Naive thymus-derived CD8-positive, alpha-beta T cell (primary cell): ENCODE measurements around the gene GRM5. TPM values are rescaled to one million over a fixed set of nuclear protein-coding genes. Genes with fewer than 3 reads are reported as not detected.
A peak's percentile ranks its signal among the peaks of the same experiment; 100 is the strongest.
"Not testable (repeated sequence)": the region's sequence is repeated elsewhere in the genome, so short reads cannot be mapped to it uniquely, and the experiment has no call there.

ENCODE experiments used
- ATAC-seq, 2 donors: fragments of 150-1000 bp; cut with Tn5 transposase in 1 of 2; sonication (Bioruptor Pico), chemical (Tn5 transposase) in 1 of 2; 1 replicate in 1 of 2; 2 replicates in 1 of 2; pipeline ENCODE4 v1.10.0; 2021; ENCODE audit warnings: mild to moderate bottlenecking in 2 of 2, moderate library complexity in 2 of 2
- POLR2A ChIA-PET: fragments of 350-600 bp; sonication (Branson Sonifier 250); formaldehyde crosslinking; loops from one replicate; lab custom pipeline; 2021; ENCODE audit warnings: antibody characterized with exemption; lab: Charles Lee
- DNase-seq, 10 donors: peaks; one replicate each; pipeline versions ENCODE4 v3.0.0 to v3.0.0-alpha.2; 2020 to 2022
- H3K27ac Mint-ChIP-seq, 10 donors: one replicate each; pipeline ENCODE4 v1.8.0; 2020 to 2022; ENCODE audit warnings: mild to moderate bottlenecking in 10 of 10, mixed read lengths in 10 of 10, moderate library complexity in 4 of 10, inconsistent platforms in 1 of 10
- H3K27me3 Mint-ChIP-seq, 5 donors: one replicate each; pipeline ENCODE4 v1.8.0; 2021 to 2022; ENCODE audit warnings: mixed read lengths in 5 of 5
- H3K36me3 Mint-ChIP-seq, 3 donors: one replicate each; pipeline ENCODE4 v1.8.0; 2020 to 2022; ENCODE audit warnings: mixed read lengths in 3 of 3, mild to moderate bottlenecking in 2 of 3, inconsistent platforms in 1 of 3
- H3K4me1 Mint-ChIP-seq, 4 donors: one replicate each; pipeline ENCODE4 v1.8.0; 2021 to 2022; ENCODE audit warnings: mixed read lengths in 4 of 4
- H3K4me3 Mint-ChIP-seq, 10 donors: one replicate each; pipeline ENCODE4 v1.8.0; 2020 to 2022; ENCODE audit warnings: mild to moderate bottlenecking in 10 of 10, mixed read lengths in 10 of 10, moderate library complexity in 6 of 10, inconsistent platforms in 1 of 10
- H3K9me3 Mint-ChIP-seq, 9 donors: one replicate each; pipeline ENCODE4 v1.8.0; 2020 to 2022; ENCODE audit warnings: mixed read lengths in 9 of 9, mild to moderate bottlenecking in 3 of 9, inconsistent platforms in 1 of 9, moderate library complexity in 1 of 9
- polyA plus RNA-seq, 3 donors: library from polyadenylated mRNA; unstranded; fragments of 300-500 nt; fragmentation: Illumina TruSeq; gene quantifications; one replicate each; pipeline ENCODE4 v1.2.3, GENCODE V29; 2021
- total RNA-seq, 8 experiments: library from RNA in 2 of 8; stranded (reverse) in 2 of 8; gene quantifications; one replicate each; pipeline ENCODE4 v1.2.3 and lab custom pipeline; 2021 to 2026

GRM5 gene
- total and polyA plus RNA-seq, 5 experiments from 2014 or later, result not detected

GRCh38 chr11:88851547-88851946, 214.2 kb downstream of the GRM5 start:
- DNase-seq, H3K9me3 Mint-ChIP-seq, H3K27ac Mint-ChIP-seq, H3K36me3 Mint-ChIP-seq, POLR2A ChIA-PET, H3K4me1 Mint-ChIP-seq, H3K4me3 Mint-ChIP-seq, ATAC-seq, H3K27me3 Mint-ChIP-seq: not testable (repeated sequence)

GRCh38 chr11:88849773-88850172, 216.0 kb downstream of the GRM5 start:
- H3K36me3 Mint-ChIP-seq, DNase-seq, H3K27me3 Mint-ChIP-seq, H3K27ac Mint-ChIP-seq, H3K4me3 Mint-ChIP-seq, ATAC-seq, H3K9me3 Mint-ChIP-seq, POLR2A ChIA-PET: not testable (repeated sequence)
- H3K4me1 Mint-ChIP-seq, result peaks cover 4 to 18% (median 10%) of the 10 kb centered on the region in 4 donors

GRCh38 chr11:88849368-88849767, 216.4 kb downstream of the GRM5 start:
- POLR2A ChIA-PET, result no interaction called here
- Mint-ChIP-seq H3K36me3 (no peaks in the 10 kb centered on the region), H3K9me3 (peaks cover 0 to 7% (median 0%) of the 10 kb centered on the region in 9 donors), H3K27me3 (no peaks in the 10 kb centered on the region), H3K4me1 (peaks cover 8 to 22% (median 14%) of the 10 kb centered on the region in 4 donors), H3K27ac (no peak overlapping the region), H3K4me3 (no peak overlapping the region)
- DNase-seq (no peak), ATAC-seq (no peak)

GRCh38 chr11:88846266-88846665, 219.5 kb downstream of the GRM5 start:
- H3K27me3 Mint-ChIP-seq, POLR2A ChIA-PET, DNase-seq, ATAC-seq, H3K36me3 Mint-ChIP-seq, H3K27ac Mint-ChIP-seq: not testable (repeated sequence)
- H3K4me1 Mint-ChIP-seq, result peaks cover 23 to 46% (median 43%) of the 10 kb centered on the region in 4 donors
- peaks cover 0 to 12% (median 4%) of the 10 kb centered on the region in 9 donors for H3K9me3 Mint-ChIP-seq
- peak overlapping the region in 3 of 10 donors; percentile 12 to 37 (median 13) for H3K4me3 Mint-ChIP-seq

- ATAC-seq, result peak; percentile 39 to 50
- Mint-ChIP-seq H3K27ac (peak overlapping the region; percentile 71 to 96 (median 88)), H3K4me3 (peak overlapping the region; percentile 40 to 77 (median 65)), H3K4me1 (peaks cover 28 to 57% (median 51%) of the 10 kb centered on the region in 4 donors), H3K9me3 (peaks cover 0 to 13% (median 4%) of the 10 kb centered on the region in 9 donors)
- H3K36me3 Mint-ChIP-seq, POLR2A ChIA-PET, H3K27me3 Mint-ChIP-seq: not testable (repeated sequence)
- peak in 7 of 10 donors; percentile 16 to 78 (median 64) for DNase-seq
Measured at GRCh38 chr11:88844941-88845340, 220.8 kb downstream of the GRM5 start.

GRCh38 chr11:88843766-88844426, 221.9 kb downstream of the GRM5 start:
- H3K4me1 Mint-ChIP-seq, result peaks cover 28 to 59% (median 52%) of the 10 kb centered on the region in 4 donors
- POLR2A ChIA-PET, result interaction anchor here (1.2 kb wide), 1 partner anchor 39 kb away, joined by 3 read pairs; no protein-coding TSS in a partner anchor
- peaks cover 0 to 13% (median 4%) of the 10 kb centered on the region in 9 donors for H3K9me3 Mint-ChIP-seq
- ATAC-seq, result peak; percentile 95
- H3K4me3 Mint-ChIP-seq, result peak overlapping the region in 9 of 10 donors; percentile 43 to 77 (median 59)
- peak in 8 of 10 donors; percentile 26 to 87 (median 66) for DNase-seq
- H3K36me3 Mint-ChIP-seq, H3K27me3 Mint-ChIP-seq: not testable (repeated sequence)
- H3K27ac Mint-ChIP-seq, result peak overlapping the region; percentile 71 to 96 (median 88)

GRCh38 chr11:88838139-88838538, 227.6 kb downstream of the GRM5 start:
- H3K36me3 Mint-ChIP-seq, H3K4me3 Mint-ChIP-seq, ATAC-seq, H3K27ac Mint-ChIP-seq, POLR2A ChIA-PET, H3K27me3 Mint-ChIP-seq, DNase-seq: not testable (repeated sequence)
- peaks cover 0 to 13% (median 0%) of the 10 kb centered on the region in 9 donors for H3K9me3 Mint-ChIP-seq
- peaks cover 23 to 52% (median 34%) of the 10 kb centered on the region in 4 donors for H3K4me1 Mint-ChIP-seq

GRCh38 chr11:88835709-88836108, 230.1 kb downstream of the GRM5 start:
- ATAC-seq, result peak in 1 of 2 donors; percentile 36
- DNase-seq, result peak in 1 of 10 donors; percentile 4
- Mint-ChIP-seq H3K4me1 (peaks cover 11 to 28% (median 17%) of the 10 kb centered on the region in 4 donors), H3K27ac (peak overlapping the region in 1 of 10 donors; percentile 5), H3K4me3 (peak overlapping the region in 3 of 10 donors; percentile 5 to 67 (median 60))
- H3K36me3 Mint-ChIP-seq, H3K9me3 Mint-ChIP-seq, H3K27me3 Mint-ChIP-seq: not testable (repeated sequence)
- POLR2A ChIA-PET, result interaction anchor here (0.6 to 1.1 kb wide), 2 partner anchors 10 to 20 kb away, joined by 3 read pairs; no protein-coding TSS in a partner anchor

- H3K27ac Mint-ChIP-seq, result peak overlapping the region in 2 of 10 donors; percentile 32 to 48
- no peak for DNase-seq
- H3K4me1 Mint-ChIP-seq, result peaks cover 11 to 18% (median 13%) of the 10 kb centered on the region in 4 donors
- ATAC-seq, result no peak
- H3K27me3 Mint-ChIP-seq, result no peaks in the 10 kb centered on the region
- peaks cover 0 to 3% (median 0%) of the 10 kb centered on the region in 9 donors for H3K9me3 Mint-ChIP-seq
- H3K36me3 Mint-ChIP-seq, result peaks cover 0 to 5% (median 2%) of the 10 kb centered on the region in 3 donors
- POLR2A ChIA-PET, result no interaction called here
- no peak overlapping the region for H3K4me3 Mint-ChIP-seq
Measured at GRCh38 chr11:88831303-88831890, 234.4 kb downstream of the GRM5 start.

GRCh38 chr11:88827018-88827676, 238.6 kb downstream of the GRM5 start:
- no peak for ATAC-seq
- no peak for DNase-seq
- Mint-ChIP-seq H3K4me3 (no peak overlapping the region), H3K4me1 (peaks cover 0 to 8% (median under 1%) of the 10 kb centered on the region in 4 donors), H3K27ac (no peak overlapping the region), H3K27me3 (no peaks in the 10 kb centered on the region), H3K9me3 (peaks cover 0 to 3% (median 0%) of the 10 kb centered on the region in 9 donors), H3K36me3 (peaks cover 0 to 5% (median 2%) of the 10 kb centered on the region in 3 donors)
- POLR2A ChIA-PET, result no interaction called here

- DNase-seq (no peak), ATAC-seq (no peak)
- H3K27ac Mint-ChIP-seq, result no peak overlapping the region
- POLR2A ChIA-PET, result no interaction called here
- H3K4me3 Mint-ChIP-seq, result no peak overlapping the region
- peaks cover 0 to 5% (median 4%) of the 10 kb centered on the region in 9 donors for H3K9me3 Mint-ChIP-seq
- H3K36me3 Mint-ChIP-seq, result peaks cover 0 to 9% (median 5%) of the 10 kb centered on the region in 3 donors
- peaks cover 0 to 4% (median 1%) of the 10 kb centered on the region in 4 donors for H3K4me1 Mint-ChIP-seq
- no peaks in the 10 kb centered on the region for H3K27me3 Mint-ChIP-seq
Measured at GRCh38 chr11:88819616-88820015, 246.2 kb downstream of the GRM5 start.

- Mint-ChIP-seq H3K36me3 (peaks cover 0 to 13% (median 8%) of the 10 kb centered on the region in 3 donors), H3K4me1 (peaks cover 0 to 4% (median under 1%) of the 10 kb centered on the region in 4 donors), H3K4me3 (no peak overlapping the region), H3K27me3 (no peaks in the 10 kb centered on the region), H3K27ac (no peak overlapping the region), H3K9me3 (peaks cover 0 to 8% (median 4%) of the 10 kb centered on the region in 9 donors)
- DNase-seq (no peak), ATAC-seq (no peak)
- POLR2A ChIA-PET, result no interaction called here
Measured at GRCh38 chr11:88818978-88819377, 246.8 kb downstream of the GRM5 start.
